ENCODE results near the gene ARHGAP21. TPM values are rescaled to one million over a fixed set of nuclear protein-coding genes. Genes with fewer than 3 reads are reported as not detected.

ARHGAP21 gene
- total RNA-seq, 1 experiment from 2014 or later, result 59.4 TPM

DNA sequence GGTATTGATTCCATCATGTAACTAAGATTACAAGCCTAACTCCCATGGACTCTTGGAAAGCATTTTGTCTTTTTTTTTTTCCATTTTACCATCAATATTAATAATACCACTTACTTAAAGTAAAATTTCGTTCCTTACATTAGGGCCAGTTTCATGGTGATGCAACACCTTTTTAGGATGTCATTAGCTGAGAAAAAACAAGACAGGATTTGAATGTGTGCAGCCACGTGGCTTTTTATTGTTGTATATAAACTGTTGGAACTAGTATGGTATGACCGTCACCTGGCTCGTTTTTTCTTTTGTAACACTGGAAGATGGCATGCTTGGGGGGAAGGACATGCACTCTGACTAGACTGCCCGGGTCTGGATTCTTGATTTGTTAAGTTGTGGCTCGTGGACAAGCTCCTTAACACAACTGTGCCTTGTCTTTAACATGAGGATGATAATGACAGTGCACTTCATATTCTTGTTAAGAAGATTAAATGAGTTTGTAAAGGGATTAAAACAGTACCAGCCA, 42.1 kb downstream of the ARHGAP21 start:
- no peaks in the 10 kb centered on the region for H4K20me1 ChIP-seq (ENCODE audit: control insufficient read depth, insufficient read depth, insufficient read length)
- no peak overlapping the region for H3K4ac ChIP-seq (ENCODE audit: low read depth, low read length)
- peaks cover 3% of the 10 kb centered on the region for H3K79me1 ChIP-seq (ENCODE audit: insufficient read depth, low read depth, low read length, poor library complexity, severe bottlenecking)
- H3K79me2 ChIP-seq (ENCODE audit: insufficient read depth, low read length), result no peaks in the 10 kb centered on the region
- H3K9ac ChIP-seq (ENCODE audit: extremely low read depth, insufficient read length, low read length), result no peak overlapping the region
- H3K9me3 ChIP-seq (ENCODE audit: control insufficient read depth, low read depth, low read length), result no peaks in the 10 kb centered on the region
- Mint-ChIP-seq H3K27me3 (ENCODE audit: low read depth) (no peaks in the 10 kb centered on the region), H3K9me3 (peaks cover 6 to 14% of the 10 kb centered on the region in 2 experiments; a peak in 2 of 5 replicates), H3K36me3 (ENCODE audit: insufficient read depth in 1 of 3, low read depth in 3 of 3) (peaks cover 12 to 19% (median 13%) of the 10 kb centered on the region in 3 experiments; a peak in 5 of 7 replicates), H3K4me3 (no peak overlapping the region), H3K27ac (no peak overlapping the region; a peak in 1 of 7 replicates), H3K4me1 (peaks cover 11 to 12% of the 10 kb centered on the region in 2 experiments)
- no peak overlapping the region for H3T11ph ChIP-seq (ENCODE audit: low read length)
- no peak for DNase-seq
- H2BK120ac ChIP-seq (ENCODE audit: low read depth, low read length, poor library complexity, severe bottlenecking), result no peak overlapping the region
- no peaks in the 10 kb centered on the region for H3K23me2 ChIP-seq (ENCODE audit: insufficient read length, low read depth, low read length, poor library complexity, severe bottlenecking)
- no peaks in the 10 kb centered on the region for H3K4me1 ChIP-seq (ENCODE audit: insufficient read depth, low read length)
- no peak overlapping the region for H2BK5ac ChIP-seq (ENCODE audit: insufficient read length, low read length)
- H4K5ac ChIP-seq (ENCODE audit: insufficient read length, low read depth, low read length), result no peak overlapping the region
- H2AFZ ChIP-seq (ENCODE audit: low read length), result no peak overlapping the region
- no peak for TF ChIP-seq CTCF (conservative IDR thresholded peaks at IDR 0.05)
- no peak overlapping the region for H3K27ac ChIP-seq (ENCODE audit: insufficient read length, low read depth, low read length)
- no CpG with 5 or more reads among the region's 6 CpGs for WGBS (ENCODE audit: extremely low coverage, insufficient read length, low lambda C conversion rate)
- no peak overlapping the region for H2BK12ac ChIP-seq (ENCODE audit: insufficient read length, low read depth, low read length)
- H4K91ac ChIP-seq (ENCODE audit: insufficient read length, low read depth, low read length), result no peak overlapping the region
- H2BK15ac ChIP-seq (ENCODE audit: low read depth, low read length), result no peak overlapping the region
- no peak overlapping the region for H4K8ac ChIP-seq (replicated peaks; ENCODE audit: insufficient read length, low read depth, low read length)
- H3K18ac ChIP-seq (ENCODE audit: insufficient read length, low read depth, low read length), result no peak overlapping the region
- H3K27me3 ChIP-seq (ENCODE audit: insufficient read depth, low read length), result no peaks in the 10 kb centered on the region
- no peak overlapping the region for H2BK20ac ChIP-seq (ENCODE audit: low read depth, low read length, poor library complexity, severe bottlenecking)
- H3K56ac ChIP-seq (ENCODE audit: insufficient read length, low read depth, low read length), result no peak overlapping the region
- H3K4me2 ChIP-seq (ENCODE audit: insufficient read depth, insufficient read length, low read length), result no peak overlapping the region
- no peak overlapping the region for H3K23ac ChIP-seq (ENCODE audit: insufficient read length, low read depth, low read length)
- H2AK5ac ChIP-seq (ENCODE audit: insufficient read length, low read length), result no peak overlapping the region
- no peak overlapping the region for H3K14ac ChIP-seq (ENCODE audit: insufficient read depth, low read length)

All from H9 (cell line).